GM19193 (cell line): ENCODE measurements around the gene GFRA1.

Experiments used
- POLR2A ChIP-seq: IDR thresholded peaks from 4 replicates; pipeline ENCODE4 v1.6.1; 2011; ENCODE audit not compliant: insufficient read depth, insufficient read length; ENCODE audit errors: extremely low read depth

The GFRA1 gene

DNA sequence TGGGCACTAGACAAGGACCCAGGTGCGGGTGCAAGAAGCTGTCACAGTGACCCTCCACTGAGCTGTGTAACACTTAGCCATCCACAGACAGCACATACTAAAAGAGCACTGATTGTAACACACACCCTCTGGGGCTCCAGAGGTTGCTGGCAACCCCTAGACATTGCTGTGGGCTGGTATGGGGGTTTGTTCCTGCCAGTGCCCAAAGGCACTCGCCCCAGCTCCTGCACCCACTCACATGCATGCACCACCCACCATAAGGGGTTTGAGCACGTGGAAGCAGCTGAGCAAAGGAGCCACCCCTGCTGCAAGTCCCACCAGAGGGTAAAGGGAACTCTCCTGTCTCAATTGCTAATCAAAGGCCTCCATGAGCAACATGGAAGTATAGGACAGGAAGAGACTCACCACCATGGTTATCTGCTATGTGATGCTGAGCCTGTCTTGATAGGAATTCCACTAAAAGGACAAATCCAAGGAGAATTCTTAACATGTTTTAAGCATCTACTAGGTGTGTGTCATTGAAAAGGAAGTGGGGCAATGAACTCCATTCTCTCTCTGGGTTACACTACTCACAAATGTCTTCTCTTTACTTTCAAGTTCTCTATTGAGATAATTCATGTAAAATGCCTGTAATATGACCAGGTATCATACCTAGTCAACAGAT is 103.1 kb downstream of the GFRA1 start:
- TF ChIP-seq POLR2A = no peak

DNA sequence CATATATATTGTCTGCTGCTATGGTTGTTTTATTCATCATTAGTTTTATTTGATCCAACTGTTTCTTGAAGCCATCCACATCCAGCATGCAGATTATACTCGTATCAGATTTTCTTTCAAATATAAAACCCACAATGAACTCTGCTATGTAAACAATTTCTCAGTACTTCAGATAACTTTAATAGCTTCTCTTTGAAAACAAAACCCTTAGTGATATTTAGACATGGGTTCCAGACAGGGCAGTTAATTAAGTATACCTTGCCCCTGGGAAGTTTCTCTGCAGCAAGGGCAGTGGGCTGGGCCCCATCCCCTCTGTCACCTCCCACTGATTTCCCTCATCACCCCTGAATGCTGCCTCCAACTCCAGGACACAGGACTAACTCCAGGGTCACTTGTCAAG is 104.3 kb downstream of the GFRA1 start:
- no peak for TF ChIP-seq POLR2A

DNA sequence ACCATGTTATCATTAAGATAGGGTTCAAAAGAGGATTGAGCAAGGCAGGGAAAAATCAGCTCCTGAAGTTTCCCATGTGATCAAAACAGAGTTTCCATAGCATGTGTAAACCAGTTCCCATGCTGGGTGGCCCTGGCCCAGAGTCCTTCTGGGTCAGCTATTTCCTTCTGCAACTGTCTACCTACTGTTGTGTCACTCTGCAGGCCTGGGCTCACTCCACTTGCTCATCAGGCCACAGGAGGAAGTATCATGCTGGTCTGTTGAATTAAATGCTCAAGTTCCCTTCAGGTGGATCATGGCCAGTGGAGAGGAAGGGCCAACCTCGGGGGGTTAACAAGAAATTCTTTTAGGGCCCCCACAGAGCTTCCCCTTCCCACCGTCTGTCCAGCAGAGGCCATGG is 104.7 kb downstream of the GFRA1 start:
- TF ChIP-seq POLR2A = no peak

DNA sequence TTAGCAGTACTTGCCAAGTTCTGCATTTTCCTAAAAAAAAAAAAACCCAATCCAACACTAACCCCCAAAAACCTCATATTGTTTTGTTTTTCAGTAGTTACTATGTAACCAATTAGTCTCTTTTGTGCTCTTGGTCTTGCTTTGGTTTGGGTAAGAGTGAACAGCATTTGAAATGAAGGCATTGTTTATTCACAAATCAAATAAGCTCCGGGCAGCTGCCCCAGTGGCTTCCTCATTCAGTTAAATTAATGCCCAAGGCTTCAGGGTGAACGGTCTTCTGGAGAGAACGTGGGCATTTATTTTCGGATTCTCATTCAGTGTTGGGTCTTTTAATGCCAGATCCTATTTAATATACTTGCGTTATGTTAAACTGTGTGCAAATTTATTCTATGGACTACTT is 108.7 kb downstream of the GFRA1 start:
- no peak for TF ChIP-seq POLR2A

DNA sequence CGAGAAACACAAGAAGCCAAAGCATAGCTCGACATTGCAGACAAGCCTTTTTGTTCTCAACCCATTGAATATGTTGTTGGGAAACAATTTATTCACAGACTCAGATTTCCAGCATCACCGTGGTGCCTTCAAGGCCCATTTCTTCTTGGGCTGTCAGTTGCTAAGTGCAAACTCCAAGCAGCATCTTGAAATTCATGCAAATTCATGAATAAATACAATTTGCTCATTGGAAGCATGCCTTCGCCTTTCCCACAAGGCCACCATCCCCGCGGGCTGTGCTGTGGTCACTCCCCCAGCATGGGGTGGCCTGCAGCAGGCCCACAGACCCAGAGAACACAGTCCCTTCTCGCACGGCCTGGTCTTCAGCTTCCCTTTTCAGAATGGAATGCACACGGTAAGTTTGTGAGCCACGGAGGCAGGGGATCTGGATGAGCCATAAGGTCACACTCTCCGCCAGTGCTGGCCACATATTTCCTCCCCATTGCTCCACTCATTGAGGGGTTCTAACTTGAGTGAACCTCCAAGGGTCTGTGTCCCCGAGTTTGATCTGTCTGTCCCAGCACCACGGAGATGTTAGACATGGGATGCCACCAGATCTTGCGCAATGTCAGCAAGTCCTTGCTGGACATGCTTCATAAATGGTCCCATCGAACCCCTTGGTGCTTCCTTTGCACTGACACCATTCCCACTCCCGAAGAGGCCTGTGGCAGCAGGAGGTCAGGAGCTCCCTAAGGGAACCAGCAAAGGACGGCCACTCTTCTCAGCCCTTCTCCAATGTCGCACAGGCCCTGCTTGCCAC is 109.5 kb downstream of the GFRA1 start:
- TF ChIP-seq POLR2A = no peak

DNA sequence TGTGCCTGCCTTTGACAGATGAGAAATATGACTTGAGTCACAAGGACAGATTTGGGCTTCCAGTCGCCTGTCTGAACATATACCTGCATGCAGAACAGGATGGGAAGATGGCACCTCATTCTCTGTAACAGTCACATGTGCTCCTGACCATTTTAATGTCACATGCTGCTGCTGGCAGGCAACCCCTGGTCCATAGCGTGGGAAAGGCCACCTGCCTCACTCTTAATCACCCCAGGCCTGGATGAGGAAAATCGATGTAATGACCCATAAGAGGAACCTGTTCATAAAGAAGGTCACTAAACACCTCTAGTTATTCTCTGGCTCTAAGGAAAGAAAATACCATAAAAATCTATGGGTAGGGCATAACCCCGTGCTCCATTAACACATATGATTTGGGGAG is 110.2 kb downstream of the GFRA1 start:
- no peak for TF ChIP-seq POLR2A

DNA sequence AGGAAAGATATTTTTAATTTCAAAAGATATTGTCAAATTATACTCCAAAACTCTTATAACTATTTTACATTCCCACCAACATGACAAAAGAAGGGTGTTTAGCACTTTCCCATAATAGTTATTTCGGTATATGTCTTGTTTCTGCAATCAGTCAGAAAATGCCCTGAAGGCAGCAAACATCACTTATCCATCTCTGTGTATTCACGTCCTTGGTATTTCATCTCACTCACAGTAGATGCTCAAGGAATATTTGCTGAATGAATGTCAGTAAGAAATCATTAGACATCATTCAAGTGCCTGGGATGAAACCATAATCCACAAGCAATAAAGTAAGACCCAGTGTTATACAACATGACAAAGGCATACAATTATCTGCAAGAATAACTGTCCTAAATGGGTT is 112.7 kb downstream of the GFRA1 start:
- no peak for TF ChIP-seq POLR2A

DNA sequence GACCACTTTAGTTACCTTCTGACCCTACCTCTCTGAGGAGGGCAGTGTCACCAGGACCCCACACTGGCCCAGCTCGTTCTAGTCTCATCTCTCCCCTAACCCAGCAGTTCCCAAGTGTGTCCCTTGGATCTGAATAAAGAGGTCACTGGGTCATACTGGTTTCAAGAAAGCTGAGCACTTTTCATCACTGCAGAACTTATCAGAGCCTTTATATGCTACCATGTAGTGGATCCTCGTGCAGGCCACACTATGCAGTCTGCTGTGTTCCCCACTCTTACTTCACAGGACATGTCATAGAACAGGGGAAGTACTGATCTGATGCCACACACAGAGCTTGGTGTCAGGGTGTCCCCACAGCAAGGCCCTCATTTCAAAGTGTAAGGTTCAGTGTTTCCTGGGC is 113.8 kb downstream of the GFRA1 start:
- TF ChIP-seq POLR2A = no peak

DNA sequence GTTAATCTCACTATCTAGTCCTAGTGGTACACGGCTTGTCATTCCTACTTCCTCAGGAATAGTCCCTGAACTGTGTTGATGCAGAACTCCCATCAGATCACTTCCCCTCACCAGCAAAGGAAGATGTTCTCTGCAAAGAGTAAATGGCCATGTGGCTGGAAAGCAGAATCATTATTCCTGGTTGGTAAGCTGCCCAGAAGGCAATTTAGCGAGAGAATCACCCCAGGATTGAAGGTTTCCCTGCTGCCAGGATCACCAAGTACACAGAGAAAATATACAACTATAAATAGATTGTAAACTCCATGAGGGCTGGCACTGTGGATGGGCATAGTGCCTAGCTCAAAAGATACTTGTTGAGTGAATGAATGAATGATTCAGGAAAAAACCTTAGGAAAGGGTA is 115.0 kb downstream of the GFRA1 start:
- no peak for TF ChIP-seq POLR2A

DNA sequence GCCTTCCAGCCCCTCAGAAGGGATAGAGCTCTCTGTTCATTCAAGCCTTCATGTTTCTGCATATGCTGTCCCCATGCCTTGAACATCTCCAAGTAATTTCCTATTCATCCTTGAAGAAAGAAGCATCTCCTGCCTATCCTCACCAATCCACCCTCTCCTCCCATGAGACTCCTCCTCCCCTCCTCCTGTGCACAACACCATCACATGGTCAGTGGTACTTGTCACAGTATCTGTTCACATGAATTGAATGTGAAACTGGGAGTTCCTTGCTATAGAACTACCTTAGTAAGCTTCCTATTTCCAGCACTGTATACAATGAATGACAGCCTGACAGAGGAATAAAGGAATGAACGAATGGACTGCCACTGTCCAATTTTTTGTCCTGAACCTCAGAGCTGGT is 115.5 kb downstream of the GFRA1 start:
- TF ChIP-seq POLR2A = no peak

DNA sequence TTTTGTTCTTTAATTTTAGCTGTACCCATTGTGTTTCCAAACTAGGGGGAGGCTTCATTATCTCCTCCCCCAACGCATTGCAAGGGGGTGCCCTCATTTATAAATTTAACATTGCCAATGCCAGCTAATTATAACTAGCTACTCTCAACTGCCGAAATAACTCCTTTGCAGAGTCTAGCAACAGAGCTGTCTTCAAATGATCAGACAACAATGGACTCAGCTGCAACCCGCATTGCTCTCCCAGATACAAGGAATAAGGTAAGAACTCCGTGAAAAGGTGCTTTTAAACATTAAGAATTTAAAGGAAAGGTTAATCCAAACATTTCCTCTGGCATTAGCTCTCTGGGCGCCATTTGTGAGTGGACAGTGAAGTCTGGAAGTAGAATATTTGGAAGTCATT is 116.2 kb downstream of the GFRA1 start:
- TF ChIP-seq POLR2A = no peak

DNA sequence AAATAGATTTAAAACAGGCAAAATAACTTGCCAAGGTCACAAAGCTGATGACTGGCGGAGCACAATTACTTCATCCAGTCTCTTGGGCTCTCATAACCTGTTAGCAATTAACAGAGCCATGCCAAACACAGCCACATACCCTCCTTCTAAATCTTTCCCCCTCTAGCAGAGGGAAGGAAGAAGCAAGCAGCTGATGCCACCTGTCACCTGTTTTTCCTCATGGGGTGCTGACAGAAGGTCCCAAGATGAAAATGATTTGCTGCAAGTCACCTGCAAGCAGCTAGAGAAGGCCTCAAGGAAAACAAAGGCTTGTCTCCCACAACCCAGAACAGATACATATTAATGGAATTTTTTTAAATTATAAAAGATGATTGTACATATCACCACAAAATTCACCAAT is 117.8 kb downstream of the GFRA1 start:
- TF ChIP-seq POLR2A = no peak

DNA sequence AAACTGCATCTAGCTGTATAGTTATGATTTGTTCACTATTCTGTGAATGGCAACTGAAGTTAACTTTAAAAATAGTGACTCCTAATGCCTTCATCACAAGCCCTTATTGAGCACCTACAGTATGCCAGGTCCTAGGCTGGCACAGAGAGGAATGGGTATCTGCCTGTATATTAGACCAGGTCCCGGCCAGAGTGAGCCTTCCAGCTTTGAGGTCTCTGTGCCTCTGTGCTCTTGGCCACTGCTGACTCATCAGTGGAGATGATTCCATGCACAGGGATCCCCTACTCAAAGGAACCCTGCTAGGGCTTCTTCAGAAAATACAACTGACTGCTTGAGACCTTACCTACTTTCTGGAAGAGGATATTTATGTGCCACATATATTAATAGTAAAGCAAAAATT is 118.4 kb downstream of the GFRA1 start:
- TF ChIP-seq POLR2A = no peak

DNA sequence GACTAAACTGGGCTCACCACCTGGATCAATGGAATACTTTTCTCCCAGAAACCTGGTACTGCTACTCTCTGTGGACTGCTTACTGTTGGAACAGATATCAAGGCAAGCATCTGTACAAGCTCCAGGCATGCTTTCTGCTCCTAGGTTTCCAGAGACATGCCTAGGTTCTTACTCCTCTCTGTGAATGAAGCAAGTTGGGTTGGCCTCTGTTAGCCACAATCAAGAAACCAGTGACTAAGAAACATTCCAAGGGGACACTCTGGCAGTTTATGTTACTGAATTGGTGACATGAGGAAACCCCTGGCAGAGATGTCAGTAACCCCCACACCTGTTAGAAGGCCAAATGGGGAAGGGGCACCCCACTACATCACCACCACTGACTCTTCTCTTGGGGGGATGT is 121.9 kb downstream of the GFRA1 start:
- no peak for TF ChIP-seq POLR2A

DNA sequence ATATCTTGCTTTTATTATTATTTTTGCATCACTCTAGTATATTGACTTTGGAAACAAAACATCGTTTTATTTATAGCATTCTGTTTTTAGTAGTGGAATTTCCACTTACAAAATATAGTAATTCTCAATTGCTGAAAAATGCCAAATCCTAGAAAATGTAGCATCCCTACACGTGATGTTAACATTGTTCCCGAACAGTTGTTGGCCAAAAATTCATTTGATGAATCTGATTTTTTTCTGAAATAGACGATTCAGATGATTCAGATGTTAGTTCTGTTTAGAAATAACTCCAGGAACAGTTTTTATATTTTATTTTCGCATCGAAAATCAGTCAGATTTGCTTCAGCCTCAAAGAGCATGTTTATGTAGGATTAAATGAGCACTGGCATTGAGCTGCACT is 122.4 kb downstream of the GFRA1 start:
- no peak for TF ChIP-seq POLR2A

DNA sequence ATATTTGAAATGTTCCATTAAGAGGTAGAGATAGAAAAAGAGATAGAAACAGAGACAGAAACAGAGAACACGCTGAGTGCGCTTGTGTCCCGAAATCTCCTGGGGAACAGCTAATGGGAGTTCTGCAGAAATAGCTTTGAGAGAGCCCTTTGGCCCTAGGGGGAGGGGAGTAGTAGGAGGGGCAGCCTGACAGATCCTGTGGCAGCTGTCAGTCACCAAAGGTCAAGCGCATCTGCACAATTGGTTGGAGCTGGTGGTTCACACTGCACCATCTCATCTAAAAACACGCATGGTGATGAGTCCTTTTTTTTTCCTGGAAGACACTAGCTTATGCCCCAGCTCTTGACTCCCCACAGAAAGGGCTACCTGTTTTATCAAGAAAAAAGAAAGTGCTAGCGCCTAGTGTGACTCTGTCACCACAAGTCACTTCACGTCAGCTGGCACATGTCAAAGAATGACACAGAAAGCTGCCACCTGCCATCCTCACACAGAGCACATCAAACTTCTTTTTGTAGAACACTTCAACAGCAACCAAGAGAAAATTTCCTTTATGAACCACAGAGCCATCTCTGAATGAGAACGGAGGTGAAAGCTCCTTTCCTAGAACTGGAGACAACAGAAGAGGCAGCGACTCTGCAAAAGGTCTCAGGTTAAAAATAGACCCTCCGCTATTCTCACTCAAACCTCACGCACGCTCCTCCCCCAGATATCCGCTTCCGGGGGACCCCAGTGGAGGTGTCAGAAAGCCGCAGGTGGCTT is 125.7 kb downstream of the GFRA1 start:
- no peak for TF ChIP-seq POLR2A
